ENCODE results near the gene OBSCN. TPM values are rescaled to one million over a fixed set of nuclear protein-coding genes. Genes with fewer than 3 reads are reported as not detected.
"Not testable (repeated sequence)": the region's sequence is repeated elsewhere in the genome, so short reads cannot be mapped to it uniquely, and the experiment has no call there.

Gene OBSCN
- total RNA-seq, 1 donor from 2014 or later = 316 TPM

DNA sequence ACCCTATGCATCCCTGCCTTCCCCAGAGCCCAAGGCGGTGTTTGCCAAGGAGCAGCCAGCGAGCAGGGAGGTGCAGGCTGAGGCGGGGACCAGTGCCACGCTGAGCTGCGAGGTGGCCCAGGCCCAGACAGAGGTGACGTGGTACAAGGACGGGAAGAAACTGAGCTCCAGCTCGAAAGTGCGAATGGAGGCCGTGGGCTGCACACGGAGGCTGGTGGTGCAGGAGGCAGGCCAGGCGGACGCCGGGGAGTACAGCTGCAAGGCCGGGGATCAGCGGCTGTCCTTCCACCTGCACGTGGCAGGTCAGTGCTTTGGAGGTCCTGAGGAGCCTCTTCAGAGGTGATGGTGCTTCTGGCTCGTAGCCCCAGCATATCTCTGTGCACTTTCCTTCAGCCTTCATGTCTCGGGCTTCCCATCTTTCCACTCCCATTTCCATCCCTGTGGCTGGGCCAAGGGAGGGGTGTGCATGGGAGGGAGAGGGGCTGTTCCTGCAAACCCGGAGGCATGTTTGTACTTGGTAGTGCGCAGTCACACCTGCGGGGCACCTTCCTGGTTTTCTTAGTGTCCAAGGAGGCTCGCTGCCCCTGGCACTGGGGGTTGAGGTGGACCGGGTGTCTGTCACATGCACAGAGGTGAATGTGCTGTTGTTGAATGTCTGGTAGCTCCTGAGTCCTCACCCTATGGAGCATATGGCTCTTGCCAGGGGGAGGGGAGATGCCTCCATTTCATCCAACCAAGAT is 56.4 kb downstream of the OBSCN start:
- intact Hi-C loops (cut with micrococcal nuclease) = no loop called here
- DNase-seq = no peak
- TF ChIP-seq, protein P1, sequence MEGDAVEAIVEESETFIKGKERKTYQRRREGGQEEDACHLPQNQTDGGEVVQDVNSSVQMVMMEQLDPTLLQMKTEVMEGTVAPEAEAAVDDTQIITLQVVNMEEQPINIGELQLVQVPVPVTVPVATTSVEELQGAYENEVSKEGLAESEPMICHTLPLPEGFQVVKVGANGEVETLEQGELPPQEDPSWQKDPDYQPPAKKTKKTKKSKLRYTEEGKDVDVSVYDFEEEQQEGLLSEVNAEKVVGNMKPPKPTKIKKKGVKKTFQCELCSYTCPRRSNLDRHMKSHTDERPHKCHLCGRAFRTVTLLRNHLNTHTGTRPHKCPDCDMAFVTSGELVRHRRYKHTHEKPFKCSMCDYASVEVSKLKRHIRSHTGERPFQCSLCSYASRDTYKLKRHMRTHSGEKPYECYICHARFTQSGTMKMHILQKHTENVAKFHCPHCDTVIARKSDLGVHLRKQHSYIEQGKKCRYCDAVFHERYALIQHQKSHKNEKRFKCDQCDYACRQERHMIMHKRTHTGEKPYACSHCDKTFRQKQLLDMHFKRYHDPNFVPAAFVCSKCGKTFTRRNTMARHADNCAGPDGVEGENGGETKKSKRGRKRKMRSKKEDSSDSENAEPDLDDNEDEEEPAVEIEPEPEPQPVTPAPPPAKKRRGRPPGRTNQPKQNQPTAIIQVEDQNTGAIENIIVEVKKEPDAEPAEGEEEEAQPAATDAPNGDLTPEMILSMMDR (IDR thresholded peaks at IDR 0.05; ENCODE audit: borderline replicate concordance) = no peak
- peaks cover 36% of the 10 kb centered on the region for H3K4me1 ChIP-seq
- no peak overlapping the region for H3K27ac ChIP-seq (replicated peaks)
- H3K36me3 ChIP-seq = peaks cover 74% of the 10 kb centered on the region
- H3K9me3 ChIP-seq (replicated peaks) = peaks cover 12% of the 10 kb centered on the region
- no peaks in the 10 kb centered on the region for H3K27me3 ChIP-seq (ENCODE audit: low read depth)
- H3K4me3 ChIP-seq = no peak overlapping the region

DNA sequence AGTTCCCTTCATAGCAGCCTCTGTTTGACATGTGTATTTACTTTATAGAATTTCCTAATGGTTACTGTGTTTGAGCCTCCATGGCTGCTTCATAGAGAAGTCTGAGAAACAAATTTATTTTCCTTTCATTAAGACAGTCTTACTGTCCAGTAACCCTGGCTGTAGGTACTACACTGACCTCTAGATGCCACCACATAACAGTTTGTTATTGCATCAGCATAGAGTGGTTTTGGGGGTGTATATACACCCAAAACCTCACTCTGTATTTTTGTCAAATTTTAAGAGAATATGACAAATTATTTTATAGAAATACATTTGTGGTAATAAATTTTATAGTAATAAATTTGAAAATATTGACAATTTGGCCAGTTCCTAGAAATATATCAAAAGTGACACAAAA is 57.3 kb downstream of the OBSCN start:
- DNase-seq = no peak
- Histone ChIP-seq H3K27ac (replicated peaks) (no peak overlapping the region), H3K36me3 (peaks cover 65% of the 10 kb centered on the region), H3K9me3 (replicated peaks) (peaks cover 12% of the 10 kb centered on the region), H3K4me3 (no peak overlapping the region), H3K27me3 (ENCODE audit: low read depth) (no peaks in the 10 kb centered on the region), H3K4me1 (peaks cover 36% of the 10 kb centered on the region)
- intact Hi-C loops (cut with micrococcal nuclease) = no loop called here
- TF ChIP-seq, protein P1 (IDR thresholded peaks at IDR 0.05; ENCODE audit: borderline replicate concordance) = peak; percentile 18

GRCh38 chr1:228267962-228268880 is 60.4 kb downstream of the OBSCN start:
- Histone ChIP-seq H3K27me3 (ENCODE audit: low read depth) (no peaks in the 10 kb centered on the region), H3K4me1 (peaks cover 37% of the 10 kb centered on the region), H3K4me3 (no peak overlapping the region), H3K9me3 (replicated peaks) (no peaks in the 10 kb centered on the region), H3K36me3 (peaks cover 63% of the 10 kb centered on the region), H3K27ac (replicated peaks) (peak overlapping the region; percentile 68)
- TF ChIP-seq, protein P1 (IDR thresholded peaks at IDR 0.05; ENCODE audit: borderline replicate concordance) = no peak
- DNase-seq = peak; percentile 52
- intact Hi-C loops (cut with micrococcal nuclease) = no loop called here

- peak overlapping the region; percentile 68 for H3K27ac ChIP-seq (replicated peaks)
- TF ChIP-seq, protein P1 (IDR thresholded peaks at IDR 0.05; ENCODE audit: borderline replicate concordance) = no peak
- intact Hi-C loops (cut with micrococcal nuclease) = no loop called here
- peak; percentile 15 for DNase-seq
- no peak overlapping the region for H3K4me3 ChIP-seq
- H3K36me3 ChIP-seq = peaks cover 63% of the 10 kb centered on the region
- H3K4me1 ChIP-seq = peaks cover 37% of the 10 kb centered on the region
- no peaks in the 10 kb centered on the region for H3K27me3 ChIP-seq (ENCODE audit: low read depth)
- no peaks in the 10 kb centered on the region for H3K9me3 ChIP-seq (replicated peaks)
Observed at GRCh38 chr1:228268881-228269265, 61.0 kb downstream of the OBSCN start.

GRCh38 chr1:228269431-228269830 is 61.6 kb downstream of the OBSCN start:
- DNase-seq; H3K9me3 ChIP-seq (replicated peaks); H3K4me3 ChIP-seq; H3K27me3 ChIP-seq (ENCODE audit: low read depth); intact Hi-C loops (cut with micrococcal nuclease): not testable (repeated sequence)
- H3K27ac ChIP-seq (replicated peaks) = peak overlapping the region; percentile 68
- peaks cover 37% of the 10 kb centered on the region for H3K4me1 ChIP-seq
- peaks cover 63% of the 10 kb centered on the region for H3K36me3 ChIP-seq

Data from left ventricle myocardium inferior (tissue), 1 donor.